Measurements from ENCODE around the gene CCDC14. TPM values are rescaled to one million over a fixed set of nuclear protein-coding genes. Genes with fewer than 3 reads are reported as not detected.
"Not testable (repeated sequence)": the region's sequence is repeated elsewhere in the genome, so short reads cannot be mapped to it uniquely, and the experiment has no call there.

CCDC14 gene
- total and polyA plus RNA-seq, 2 donors: 15.9 to 114 TPM

GRCh38 chr3:123909785-123910184, 51.2 kb downstream of the CCDC14 start:
- Histone ChIP-seq H3K4me3 (ENCODE audit: low read depth, low read length) (no peak overlapping the region), H3K36me3 (ENCODE audit: insufficient read depth) (no peaks in the 10 kb centered on the region), H3K27ac (ENCODE audit: low read depth) (no peak overlapping the region), H3K4me1 (ENCODE audit: insufficient read depth) (no peaks in the 10 kb centered on the region)
- 96% methylated on average over 2 of the region's 2 CpGs for whole genome bisulfite sequencing
- no peak for DNase-seq (ENCODE audit: extremely low spot score)

- no peak overlapping the region for H3K27ac ChIP-seq (ENCODE audit: low read depth)
- H3K4me1 ChIP-seq (ENCODE audit: insufficient read depth): no peaks in the 10 kb centered on the region
- DNase-seq (ENCODE audit: extremely low spot score): no peak
- H3K4me3 ChIP-seq (ENCODE audit: low read depth, low read length): no peak overlapping the region
- 75% methylated on average over 2 of the region's 2 CpGs for WGBS
- no peaks in the 10 kb centered on the region for H3K36me3 ChIP-seq (ENCODE audit: insufficient read depth)
These were observed 53.3 kb downstream of the CCDC14 start for GRCh38 chr3:123907720-123908119.

GRCh38 chr3:123899300-123899865, 61.6 kb downstream of the CCDC14 start:
- WGBS: 88% methylated on average over 5 of the region's 5 CpGs
- DNase-seq (ENCODE audit: extremely low spot score): no peak
- Histone ChIP-seq H3K4me1 (ENCODE audit: insufficient read depth) (no peaks in the 10 kb centered on the region), H3K36me3 (ENCODE audit: insufficient read depth) (no peaks in the 10 kb centered on the region), H3K4me3 (ENCODE audit: low read depth, low read length) (no peak overlapping the region), H3K27ac (ENCODE audit: low read depth) (no peak overlapping the region)

- Histone ChIP-seq H3K4me3 (ENCODE audit: low read depth, low read length) (no peak overlapping the region), H3K4me1 (ENCODE audit: insufficient read depth) (no peaks in the 10 kb centered on the region), H3K27ac (ENCODE audit: low read depth) (no peak overlapping the region), H3K36me3 (ENCODE audit: insufficient read depth) (no peaks in the 10 kb centered on the region)
- DNase-seq (ENCODE audit: extremely low spot score): no peak
- 93% methylated on average over 1 of the region's 1 CpG for WGBS
These were observed 68.0 kb downstream of the CCDC14 start for GRCh38 chr3:123893012-123893411.

- H3K36me3 ChIP-seq (ENCODE audit: insufficient read depth): no peaks in the 10 kb centered on the region
- 0% methylated on average over 1 of the region's 1 CpG for WGBS
- H3K27ac ChIP-seq (ENCODE audit: low read depth): no peak overlapping the region
- no peaks in the 10 kb centered on the region for H3K4me1 ChIP-seq (ENCODE audit: insufficient read depth)
- no peak overlapping the region for H3K4me3 ChIP-seq (ENCODE audit: low read depth, low read length)
- DNase-seq (ENCODE audit: extremely low spot score): no peak
These were observed 68.8 kb downstream of the CCDC14 start for GRCh38 chr3:123892195-123892594.

- WGBS: 24% methylated on average over 1 of the region's 1 CpG
- DNase-seq (ENCODE audit: extremely low spot score): not testable (repeated sequence)
These were observed 70.0 kb downstream of the CCDC14 start for GRCh38 chr3:123890991-123891390.

GRCh38 chr3:123890162-123890561, 70.9 kb downstream of the CCDC14 start:
- WGBS: 96% methylated on average over 3 of the region's 3 CpGs
- not testable (repeated sequence) for H3K36me3 ChIP-seq (ENCODE audit: insufficient read depth); H3K27ac ChIP-seq (ENCODE audit: low read depth); H3K4me3 ChIP-seq (ENCODE audit: low read depth, low read length); DNase-seq (ENCODE audit: extremely low spot score); H3K4me1 ChIP-seq (ENCODE audit: insufficient read depth)

More at GRCh38 chr3:123890991-123891390, 70.0 kb downstream of the CCDC14 start:
- H3K4me1 ChIP-seq (ENCODE audit: insufficient read depth); H3K36me3 ChIP-seq (ENCODE audit: insufficient read depth); H3K27ac ChIP-seq (ENCODE audit: low read depth); H3K4me3 ChIP-seq (ENCODE audit: low read depth, low read length): not testable (repeated sequence)

- H3K36me3 ChIP-seq (ENCODE audit: insufficient read depth): no peaks in the 10 kb centered on the region
- no peaks in the 10 kb centered on the region for H3K4me1 ChIP-seq (ENCODE audit: insufficient read depth)
- no peak overlapping the region for H3K4me3 ChIP-seq (ENCODE audit: low read depth, low read length)
- no peak for DNase-seq (ENCODE audit: extremely low spot score)
- no peak overlapping the region for H3K27ac ChIP-seq (ENCODE audit: low read depth)
These were observed 76.0 kb downstream of the CCDC14 start for GRCh38 chr3:123884993-123885392.

- Histone ChIP-seq H3K27ac (ENCODE audit: low read depth) (no peak within 1 kb of the TSS), H3K4me3 (ENCODE audit: low read depth, low read length) (peak within 1 kb of the TSS; percentile 43), H3K36me3 (ENCODE audit: insufficient read depth) (no peaks in the 10 kb centered on the region), H3K4me1 (ENCODE audit: insufficient read depth) (no peaks in the 10 kb centered on the region)
- 1% methylated on average over 70 of the region's 70 CpGs for WGBS
- peak; percentile 17 for DNase-seq (ENCODE audit: extremely low spot score)
These were observed 76.7 kb downstream of the CCDC14 start, which contains the start of gene MYLK for GRCh38 chr3:123884203-123884831. TSS of gene MYLK (minus strand) at chr3:123884332. CDS start at chr3:123793841, 90,491 bp downstream.

- WGBS: 4% methylated on average over 29 of the region's 29 CpGs
- DNase-seq (ENCODE audit: extremely low spot score): no peak
- Histone ChIP-seq H3K27ac (ENCODE audit: low read depth) (no peak overlapping the region), H3K4me1 (ENCODE audit: insufficient read depth) (no peaks in the 10 kb centered on the region), H3K36me3 (ENCODE audit: insufficient read depth) (no peaks in the 10 kb centered on the region), H3K4me3 (ENCODE audit: low read depth, low read length) (peak overlapping the region; percentile 43)
These were observed 77.3 kb downstream of the CCDC14 start for GRCh38 chr3:123883701-123884202.

- no peak for DNase-seq (ENCODE audit: extremely low spot score)
- Histone ChIP-seq H3K4me1 (ENCODE audit: insufficient read depth) (no peaks in the 10 kb centered on the region), H3K27ac (ENCODE audit: low read depth) (no peak overlapping the region), H3K36me3 (ENCODE audit: insufficient read depth) (no peaks in the 10 kb centered on the region), H3K4me3 (ENCODE audit: low read depth, low read length) (no peak overlapping the region)
- 71% methylated on average over 4 of the region's 4 CpGs for WGBS
These were observed 77.9 kb downstream of the CCDC14 start for GRCh38 chr3:123883111-123883510.

GRCh38 chr3:123881771-123882170, 79.3 kb downstream of the CCDC14 start:
- H3K27ac ChIP-seq (ENCODE audit: low read depth): no peak overlapping the region

GRCh38 chr3:123880998-123881561, 79.9 kb downstream of the CCDC14 start:
- Histone ChIP-seq H3K4me1 (ENCODE audit: insufficient read depth) (no peaks in the 10 kb centered on the region), H3K4me3 (ENCODE audit: low read depth, low read length) (no peak overlapping the region), H3K36me3 (ENCODE audit: insufficient read depth) (no peaks in the 10 kb centered on the region), H3K27ac (ENCODE audit: low read depth) (no peak overlapping the region)
- DNase-seq (ENCODE audit: extremely low spot score): no peak
- WGBS: 85% methylated on average over 6 of the region's 6 CpGs

More at GRCh38 chr3:123881771-123882170, 79.3 kb downstream of the CCDC14 start:
- Histone ChIP-seq H3K4me3 (ENCODE audit: low read depth, low read length) (no peak overlapping the region), H3K4me1 (ENCODE audit: insufficient read depth) (no peaks in the 10 kb centered on the region), H3K36me3 (ENCODE audit: insufficient read depth) (no peaks in the 10 kb centered on the region)
- 98% methylated on average over 2 of the region's 2 CpGs for WGBS
- no peak for DNase-seq (ENCODE audit: extremely low spot score)

GRCh38 chr3:123878807-123879206, 82.2 kb downstream of the CCDC14 start:
- no peak for DNase-seq (ENCODE audit: extremely low spot score)
- Histone ChIP-seq H3K4me1 (ENCODE audit: insufficient read depth) (no peaks in the 10 kb centered on the region), H3K36me3 (ENCODE audit: insufficient read depth) (no peaks in the 10 kb centered on the region), H3K4me3 (ENCODE audit: low read depth, low read length) (no peak overlapping the region), H3K27ac (ENCODE audit: low read depth) (no peak overlapping the region)
- 93% methylated on average over 7 of the region's 7 CpGs for WGBS
